Activated naive CD8-positive, alpha-beta T cell treated with anti-CD3 and anti-CD28 coated beads for 36 hours (primary cell): ENCODE results near the gene MIX23. TPM values are rescaled to one million over a fixed set of nuclear protein-coding genes. Genes with fewer than 3 reads are reported as not detected.
A peak's percentile ranks its signal among the peaks of the same experiment; 100 is the strongest.

Source experiments
- DNase-seq: peaks from one replicate; pipeline ENCODE4 v3.0.0; 2021
- H3K27ac Mint-ChIP-seq: one replicate; pipeline ENCODE4 v1.8.0; 2022; ENCODE audit warnings: mild to moderate bottlenecking, moderate library complexity, mixed read lengths
- H3K27me3 Mint-ChIP-seq: one replicate; pipeline ENCODE4 v1.8.0; 2022; ENCODE audit warnings: mild to moderate bottlenecking, mixed read lengths
- H3K36me3 Mint-ChIP-seq: one replicate; pipeline ENCODE4 v1.8.0; 2021; ENCODE audit warnings: mild to moderate bottlenecking, mixed read lengths
- H3K4me1 Mint-ChIP-seq: one replicate; pipeline ENCODE4 v1.8.0; 2021; ENCODE audit warnings: mixed read lengths
- H3K4me3 Mint-ChIP-seq: one replicate; pipeline ENCODE4 v1.8.0; 2022; ENCODE audit warnings: mild to moderate bottlenecking, moderate library complexity, mixed read lengths
- H3K9me3 Mint-ChIP-seq: one replicate; pipeline ENCODE4 v1.8.0; 2022; ENCODE audit warnings: mixed read lengths
- total RNA-seq, 2 experiments: library from RNA; stranded (reverse); gene quantifications; one replicate each; pipeline ENCODE4 v1.2.3, GENCODE V29; 2021

Gene MIX23
- total RNA-seq, 2 experiments from 2014 or later: 170 to 210 TPM

DNA sequence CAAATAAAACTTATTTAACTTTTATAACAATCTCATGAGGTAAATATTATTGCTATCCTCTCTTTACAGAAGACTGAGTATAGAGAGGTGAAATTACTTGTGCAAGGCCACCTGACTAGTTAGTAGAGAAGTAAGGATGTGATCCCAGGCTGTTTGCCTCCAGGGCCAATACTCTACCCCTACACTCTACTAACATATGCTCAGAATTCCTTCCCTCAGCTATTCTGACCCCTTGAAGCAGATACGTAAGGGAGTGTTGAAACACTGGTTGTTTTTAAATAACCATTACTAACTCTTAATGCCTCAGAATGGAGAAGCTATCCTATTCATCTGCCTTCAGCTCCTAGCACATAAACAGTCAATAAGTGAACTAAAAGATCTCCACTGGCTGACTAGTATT, 33.9 kb downstream of the MIX23 start:
- DNase-seq: no peak
- Mint-ChIP-seq H3K27me3 (peaks cover 5% of the 10 kb centered on the region), H3K4me3 (no peak overlapping the region), H3K27ac (no peak overlapping the region), H3K9me3 (peaks cover 3% of the 10 kb centered on the region), H3K4me1 (no peaks in the 10 kb centered on the region), H3K36me3 (no peaks in the 10 kb centered on the region)

DNA sequence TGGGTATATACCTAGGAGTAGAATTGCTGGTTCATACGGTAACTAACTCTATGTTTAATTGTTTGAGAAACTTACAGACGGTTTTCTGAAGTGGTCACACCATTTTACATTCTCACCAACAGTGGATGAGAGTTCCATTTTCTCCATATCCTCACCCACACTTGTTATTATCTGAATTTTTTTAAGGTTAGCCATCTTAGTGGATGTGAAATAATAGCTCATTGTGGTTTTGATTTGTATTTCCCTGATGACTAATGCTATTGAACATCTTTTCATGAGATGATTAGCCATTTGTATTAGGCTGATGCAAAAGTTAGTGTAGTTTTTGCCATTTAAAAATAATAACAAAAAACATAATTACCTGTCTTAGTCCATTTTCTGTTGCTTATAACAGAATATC, 39.4 kb downstream of the MIX23 start:
- Mint-ChIP-seq H3K27ac (no peak overlapping the region), H3K36me3 (no peaks in the 10 kb centered on the region), H3K4me1 (no peaks in the 10 kb centered on the region), H3K9me3 (peaks cover 3% of the 10 kb centered on the region), H3K4me3 (no peak overlapping the region), H3K27me3 (peaks cover 9% of the 10 kb centered on the region)
- DNase-seq: no peak

DNA sequence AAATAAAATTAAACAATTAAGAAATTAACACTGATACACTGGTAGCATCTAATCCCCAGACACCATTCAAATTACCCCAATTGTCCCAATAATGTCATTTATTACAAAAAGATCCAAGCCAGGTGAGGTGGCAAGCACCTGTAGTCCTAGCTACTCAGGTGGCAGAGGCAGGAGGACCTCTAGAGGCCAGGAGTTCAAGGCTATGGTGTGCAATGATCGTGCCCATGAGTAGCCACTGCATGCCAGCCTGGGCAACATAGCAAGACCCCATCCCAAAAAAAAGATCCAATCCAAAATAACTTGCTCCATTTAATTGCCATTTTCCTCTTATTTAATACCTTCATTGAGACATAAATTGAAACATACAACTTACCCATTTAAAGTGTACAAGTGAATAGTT, 40.2 kb downstream of the MIX23 start:
- Mint-ChIP-seq H3K9me3 (peaks cover 3% of the 10 kb centered on the region), H3K4me1 (no peaks in the 10 kb centered on the region), H3K27me3 (peaks cover 5% of the 10 kb centered on the region), H3K27ac (no peak overlapping the region), H3K36me3 (no peaks in the 10 kb centered on the region), H3K4me3 (no peak overlapping the region)
- no peak for DNase-seq

DNA sequence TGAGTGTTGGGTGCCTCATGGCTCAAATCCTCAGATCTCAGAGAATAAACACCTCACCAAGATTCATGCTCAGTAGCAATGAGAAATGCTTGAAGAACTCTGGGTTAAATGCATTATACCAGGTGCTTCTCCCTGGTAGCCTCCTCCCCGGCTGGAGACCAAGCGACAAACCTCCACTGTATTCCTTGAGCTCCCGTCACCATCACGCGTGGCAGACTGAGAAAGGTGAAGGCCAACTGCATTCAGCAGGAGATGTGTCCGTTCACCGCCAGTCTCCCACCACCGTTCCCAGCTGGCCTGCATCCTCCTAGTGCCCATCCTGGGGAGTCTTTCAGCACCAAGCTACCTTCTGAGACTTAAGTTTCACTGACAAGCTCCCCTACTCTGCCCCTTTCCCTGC, 50.5 kb downstream of the MIX23 start:
- H3K9me3 Mint-ChIP-seq: no peaks in the 10 kb centered on the region
- no peak overlapping the region for H3K27ac Mint-ChIP-seq
- no peaks in the 10 kb centered on the region for H3K36me3 Mint-ChIP-seq

DNA sequence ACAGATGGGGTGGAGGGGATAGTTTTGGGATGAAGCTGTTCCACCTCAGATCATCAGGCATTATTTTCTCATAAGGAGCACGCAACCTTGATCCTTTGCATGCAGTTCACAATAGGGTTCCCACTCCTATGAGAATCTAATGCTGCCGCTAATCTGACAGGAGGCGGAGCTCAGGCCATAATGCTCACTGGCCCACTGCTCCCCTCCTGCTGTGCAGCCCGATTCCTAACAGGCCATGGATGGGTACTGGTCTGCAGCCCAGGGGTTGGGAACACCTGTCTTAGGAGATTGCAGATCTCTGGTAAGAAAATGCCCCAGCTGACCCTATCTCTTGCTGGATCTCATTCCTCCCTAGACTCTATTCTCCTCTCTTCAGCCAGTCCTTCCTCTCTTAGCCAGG, 51.1 kb downstream of the MIX23 start:
- Mint-ChIP-seq H3K27me3 (peaks cover 4% of the 10 kb centered on the region), H3K4me1 (no peaks in the 10 kb centered on the region), H3K4me3 (no peak overlapping the region), H3K27ac (no peak overlapping the region), H3K9me3 (no peaks in the 10 kb centered on the region), H3K36me3 (no peaks in the 10 kb centered on the region)
- DNase-seq: no peak

More for the DNA sequence above, 50.5 kb downstream of the MIX23 start:
- Mint-ChIP-seq H3K27me3 (peaks cover 4% of the 10 kb centered on the region), H3K4me3 (no peak overlapping the region), H3K4me1 (no peaks in the 10 kb centered on the region)
- DNase-seq: no peak

DNA sequence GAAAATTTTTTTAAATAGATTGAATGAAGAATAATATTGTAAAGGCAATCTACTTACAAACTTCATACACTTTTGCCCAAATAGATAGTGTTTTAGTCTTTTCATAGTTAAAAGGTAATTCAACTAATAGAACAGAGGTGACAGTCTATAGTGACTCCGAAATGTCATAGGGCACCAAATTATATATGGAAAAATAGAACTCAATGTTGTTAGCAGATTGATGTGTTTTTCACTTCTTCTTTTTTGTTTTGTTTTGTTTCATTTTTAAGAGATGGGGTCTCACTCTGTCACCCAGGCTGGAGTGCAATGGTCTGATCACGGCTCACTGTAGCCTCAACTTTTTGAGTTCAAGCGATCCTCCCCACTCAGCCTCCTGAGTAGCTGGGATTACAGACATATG, 57.3 kb downstream of the MIX23 start:
- Mint-ChIP-seq H3K4me3 (no peak overlapping the region), H3K9me3 (no peaks in the 10 kb centered on the region), H3K27ac (no peak overlapping the region), H3K27me3 (peaks cover 8% of the 10 kb centered on the region), H3K4me1 (peaks cover 22% of the 10 kb centered on the region), H3K36me3 (no peaks in the 10 kb centered on the region)
- no peak for DNase-seq

DNA sequence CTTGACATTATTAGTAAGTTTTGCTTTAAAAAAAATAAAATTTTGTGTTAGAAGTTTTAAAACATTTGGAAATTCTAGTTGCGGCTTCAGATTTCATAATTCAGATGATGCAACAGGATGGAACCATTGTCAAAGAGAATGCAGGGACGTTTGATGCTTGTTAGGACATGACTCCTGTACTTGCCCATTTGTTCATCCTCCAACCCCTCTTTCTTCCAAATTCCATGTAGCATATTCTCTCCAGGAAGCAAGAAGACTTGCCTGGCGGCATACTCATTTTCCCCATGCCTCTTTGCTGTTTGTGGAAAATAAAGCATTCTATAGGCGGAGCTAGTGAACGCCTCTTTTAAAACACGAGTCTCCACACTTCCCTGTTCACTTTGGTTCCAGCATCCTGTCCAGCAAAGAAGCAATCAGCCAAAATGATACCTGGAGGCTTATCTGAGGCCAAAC, 58.1 kb downstream of the MIX23 start, which contains the start of gene CSTA:
TSS of gene CSTA (plus strand) at position 378 of the 453 bp plus-strand sequence. CDS start at position 423, 45 bp downstream.
- no peaks in the 10 kb centered on the region for H3K36me3 Mint-ChIP-seq
- H3K9me3 Mint-ChIP-seq: peaks cover 6% of the 10 kb centered on the region
- H3K4me3 Mint-ChIP-seq: no peak within 1 kb of the TSS
- peaks cover 22% of the 10 kb centered on the region for H3K4me1 Mint-ChIP-seq
- H3K27ac Mint-ChIP-seq: no peak within 1 kb of the TSS
- DNase-seq: no peak
- peaks cover 8% of the 10 kb centered on the region for H3K27me3 Mint-ChIP-seq

DNA sequence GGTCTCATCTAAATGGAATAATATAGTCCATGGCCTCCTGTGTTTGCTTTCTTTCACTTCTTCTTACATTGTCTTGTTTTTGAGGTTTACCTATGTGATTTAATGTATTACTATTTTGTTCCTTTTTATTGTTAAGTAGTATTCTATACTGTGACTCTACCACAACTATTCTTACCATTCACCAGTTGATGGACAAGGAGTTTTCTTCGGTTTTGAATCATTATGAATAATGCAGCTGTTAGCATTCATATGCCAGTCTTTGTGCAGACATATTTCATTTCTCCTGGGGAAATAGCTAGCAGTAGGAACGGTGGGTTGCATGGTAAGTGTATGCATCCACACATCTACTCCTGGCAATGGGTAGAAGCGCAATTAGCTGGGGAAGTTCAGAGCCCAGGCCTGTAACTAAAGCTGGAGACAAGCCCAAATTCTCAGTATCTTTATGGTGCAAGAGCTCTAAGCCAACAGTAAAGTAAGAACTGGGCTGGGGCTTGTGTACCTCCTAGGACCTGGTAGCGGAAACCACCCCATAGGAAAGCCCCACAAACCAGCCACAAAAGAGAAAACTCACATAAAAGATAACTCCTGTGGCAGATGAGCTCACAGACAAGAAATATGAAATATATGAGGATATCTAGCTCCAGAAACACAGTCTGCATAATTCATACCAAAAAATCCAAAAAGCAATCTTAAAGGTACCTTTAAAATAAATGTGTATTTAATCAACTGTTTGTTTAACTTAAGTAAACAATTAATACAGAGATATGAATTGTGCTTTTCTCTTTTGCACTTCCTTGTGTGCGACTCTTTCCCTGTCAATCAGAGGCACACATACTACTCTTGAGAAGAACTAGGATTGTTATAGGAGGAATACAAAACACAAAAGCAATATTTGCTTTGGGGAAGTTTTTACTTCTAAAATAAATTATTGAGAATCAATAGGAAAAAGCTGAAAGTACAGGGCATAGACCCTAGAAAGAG, 60.6 kb downstream of the MIX23 start:
- Mint-ChIP-seq H3K4me1 (peaks cover 22% of the 10 kb centered on the region), H3K27ac (peak overlapping the region; percentile 9), H3K9me3 (peaks cover 14% of the 10 kb centered on the region), H3K27me3 (peaks cover 8% of the 10 kb centered on the region), H3K4me3 (no peak overlapping the region), H3K36me3 (peaks cover 4% of the 10 kb centered on the region)
- DNase-seq: peak; percentile 30

DNA sequence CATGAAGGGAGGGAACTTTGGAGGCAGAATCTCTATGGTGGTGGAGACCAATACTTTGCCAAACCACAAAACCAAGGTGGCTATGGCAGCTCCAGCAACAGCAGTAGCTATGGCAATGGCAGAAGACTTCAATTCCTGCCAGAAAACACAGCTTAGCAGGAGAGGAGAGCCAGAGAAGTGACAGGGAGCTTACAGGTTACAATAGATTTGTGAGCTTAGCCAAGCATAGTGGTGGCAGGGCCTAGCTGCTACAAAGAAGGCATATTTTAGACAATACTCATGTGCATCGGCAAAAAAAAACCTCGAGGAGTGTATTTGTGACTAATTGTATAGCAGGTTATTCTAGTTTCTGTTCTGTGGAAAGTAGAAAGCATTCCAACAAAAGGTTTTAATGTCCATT, 64.4 kb downstream of the MIX23 start:
- H3K9me3 Mint-ChIP-seq: peaks cover 14% of the 10 kb centered on the region
- no peaks in the 10 kb centered on the region for H3K27me3 Mint-ChIP-seq
- peaks cover 17% of the 10 kb centered on the region for H3K4me1 Mint-ChIP-seq
- no peak for DNase-seq
- peaks cover 4% of the 10 kb centered on the region for H3K36me3 Mint-ChIP-seq
- H3K4me3 Mint-ChIP-seq: no peak overlapping the region
- H3K27ac Mint-ChIP-seq: no peak overlapping the region

DNA sequence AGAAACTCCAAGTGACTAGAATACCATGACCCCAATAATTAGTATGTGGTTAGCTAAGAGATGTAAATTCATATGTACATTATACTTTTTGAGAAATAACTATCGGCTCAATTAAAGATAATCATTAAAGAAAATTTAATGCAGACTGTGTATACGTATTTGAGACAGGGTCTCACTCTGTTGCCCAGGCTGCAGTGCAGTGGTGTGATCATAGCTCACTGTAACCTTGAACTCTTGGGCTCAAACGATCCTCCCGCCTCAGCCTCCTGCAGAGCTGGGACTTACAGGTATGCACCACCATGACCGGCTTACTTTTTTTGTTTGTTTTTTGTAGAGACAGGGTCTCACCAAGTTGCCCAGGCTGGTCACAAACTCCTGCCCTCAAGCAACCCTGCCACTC, 66.7 kb downstream of the MIX23 start:
- H3K4me1 Mint-ChIP-seq: peaks cover 9% of the 10 kb centered on the region
- peaks cover 4% of the 10 kb centered on the region for H3K36me3 Mint-ChIP-seq
- no peaks in the 10 kb centered on the region for H3K27me3 Mint-ChIP-seq
- DNase-seq: no peak
- no peak overlapping the region for H3K27ac Mint-ChIP-seq
- H3K4me3 Mint-ChIP-seq: no peak overlapping the region
- peaks cover 14% of the 10 kb centered on the region for H3K9me3 Mint-ChIP-seq

DNA sequence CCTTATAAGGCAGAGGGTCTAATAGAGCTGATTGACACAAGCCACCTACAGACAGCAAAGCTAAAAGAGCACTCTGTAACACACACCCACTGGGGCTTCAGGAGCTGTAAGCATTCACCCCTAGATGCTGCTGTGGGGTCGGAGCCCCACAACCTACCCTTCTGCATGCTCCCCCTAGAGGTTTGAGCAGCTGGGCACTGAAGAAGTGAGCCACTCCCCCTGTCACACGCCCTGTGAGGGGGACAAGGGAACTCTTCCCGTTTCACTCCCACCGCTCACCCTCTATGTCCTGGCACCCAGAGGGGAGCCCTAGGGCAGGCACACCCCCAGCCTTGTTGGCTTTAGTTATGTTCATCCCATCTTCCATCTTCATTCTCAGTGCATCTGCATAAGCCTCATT, 67.4 kb downstream of the MIX23 start:
- Mint-ChIP-seq H3K9me3 (peaks cover 14% of the 10 kb centered on the region), H3K4me3 (no peak overlapping the region), H3K4me1 (peaks cover 5% of the 10 kb centered on the region), H3K36me3 (peaks cover 4% of the 10 kb centered on the region), H3K27me3 (no peaks in the 10 kb centered on the region), H3K27ac (no peak overlapping the region)
- DNase-seq: no peak

DNA sequence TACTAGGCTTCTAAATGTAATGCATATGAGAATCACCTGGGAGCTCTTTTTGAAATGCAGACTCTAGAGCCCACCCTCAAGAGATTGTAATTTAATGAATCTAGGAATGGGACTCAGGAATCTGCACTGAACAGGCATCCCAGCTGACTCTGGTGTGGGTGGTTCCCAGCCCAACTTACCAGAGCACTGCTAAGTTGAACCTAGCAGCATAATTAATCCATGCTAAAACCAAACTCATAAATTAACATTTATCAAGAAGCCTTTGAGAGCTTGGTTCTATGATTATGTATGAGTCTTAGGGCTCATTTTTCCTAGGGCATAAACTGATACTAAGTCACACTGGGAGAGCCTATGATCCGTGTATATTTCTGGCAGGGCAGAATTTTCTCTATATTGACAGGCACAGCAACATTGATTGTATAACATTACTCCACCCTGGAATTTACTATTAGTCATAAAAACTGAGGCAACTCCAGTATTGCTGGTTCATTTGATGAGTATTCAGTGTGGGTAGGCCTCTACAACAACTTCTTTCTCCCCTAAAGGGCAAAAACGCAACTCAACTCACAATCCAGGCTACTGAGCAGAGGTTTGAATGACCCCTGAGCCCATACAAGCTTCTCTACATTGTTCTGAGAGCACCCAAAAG, 68.7 kb downstream of the MIX23 start:
- H3K4me3 Mint-ChIP-seq: no peak overlapping the region
- H3K27ac Mint-ChIP-seq: no peak overlapping the region
- no peak for DNase-seq
- peaks cover 5% of the 10 kb centered on the region for H3K9me3 Mint-ChIP-seq
- H3K4me1 Mint-ChIP-seq: peaks cover 5% of the 10 kb centered on the region
- H3K27me3 Mint-ChIP-seq: no peaks in the 10 kb centered on the region
- peaks cover 2% of the 10 kb centered on the region for H3K36me3 Mint-ChIP-seq

DNA sequence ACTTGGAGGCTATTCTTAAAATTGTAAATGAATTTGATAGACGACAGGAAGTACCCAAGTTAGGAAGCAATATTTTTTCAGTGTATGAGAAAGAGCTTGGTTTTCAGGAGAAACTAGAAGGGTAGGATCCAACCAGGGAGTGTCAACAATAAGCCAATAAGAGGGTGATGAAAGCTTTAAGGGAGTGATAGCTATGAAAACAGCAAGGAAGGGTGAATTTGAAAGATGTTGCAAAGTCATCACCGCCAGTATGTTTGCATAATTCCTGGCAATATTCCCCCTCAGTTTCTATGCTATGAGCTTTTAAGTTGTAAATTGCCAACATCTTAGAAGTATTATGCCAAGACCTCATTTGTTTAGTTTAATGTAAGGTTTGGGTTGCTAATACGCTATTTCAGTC, 69.8 kb downstream of the MIX23 start:
- H3K27ac Mint-ChIP-seq: no peak overlapping the region
- no peak overlapping the region for H3K4me3 Mint-ChIP-seq
- H3K36me3 Mint-ChIP-seq: peaks cover under 1% of the 10 kb centered on the region

DNA sequence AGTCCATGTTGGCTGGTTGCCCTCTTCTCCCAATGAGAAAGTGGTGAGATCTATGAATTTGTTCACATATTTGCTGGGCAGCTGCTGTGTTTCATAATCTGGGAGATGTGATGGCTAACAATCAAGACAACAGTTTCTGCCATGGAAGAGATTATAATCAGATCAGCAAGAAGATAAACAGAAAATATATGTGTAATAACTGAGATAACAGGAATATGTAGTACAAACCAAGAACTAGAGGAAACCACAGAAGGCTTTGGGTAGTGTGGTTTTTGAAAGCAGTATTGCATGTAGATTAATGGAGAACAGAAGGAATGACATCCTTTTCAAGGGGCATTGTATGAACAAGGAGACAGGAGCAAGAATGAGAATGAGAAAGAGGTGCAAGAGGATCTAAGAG, 70.2 kb downstream of the MIX23 start:
- no peaks in the 10 kb centered on the region for H3K36me3 Mint-ChIP-seq
- H3K9me3 Mint-ChIP-seq: no peaks in the 10 kb centered on the region
- DNase-seq: no peak
- no peaks in the 10 kb centered on the region for H3K27me3 Mint-ChIP-seq
- peaks cover 5% of the 10 kb centered on the region for H3K4me1 Mint-ChIP-seq
- H3K27ac Mint-ChIP-seq: no peak overlapping the region
- H3K4me3 Mint-ChIP-seq: no peak overlapping the region

More for the DNA sequence above, 69.8 kb downstream of the MIX23 start:
- Mint-ChIP-seq H3K27me3 (no peaks in the 10 kb centered on the region), H3K9me3 (no peaks in the 10 kb centered on the region), H3K4me1 (peaks cover 5% of the 10 kb centered on the region)
- DNase-seq: no peak

DNA sequence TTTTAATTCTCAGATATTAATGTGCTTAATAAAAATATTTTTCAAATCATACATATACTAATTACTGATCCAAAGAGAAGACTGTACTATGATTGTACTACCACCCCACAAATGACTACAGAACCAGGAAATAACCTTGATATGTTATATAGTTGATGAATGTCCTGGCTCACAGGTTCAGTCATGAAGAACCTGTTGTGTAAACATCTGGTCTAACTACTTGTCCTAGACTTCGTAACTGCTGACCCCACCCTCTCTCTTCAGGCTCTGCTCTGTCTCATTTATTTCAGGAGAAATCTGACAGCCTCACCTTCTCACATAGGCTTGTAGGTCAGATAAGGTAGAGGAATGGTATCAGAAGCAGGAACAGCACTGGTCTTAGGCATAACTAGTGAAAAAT, 72.7 kb downstream of the MIX23 start:
- Mint-ChIP-seq H3K9me3 (no peaks in the 10 kb centered on the region), H3K4me1 (peaks cover 7% of the 10 kb centered on the region), H3K4me3 (no peak overlapping the region), H3K27ac (no peak overlapping the region), H3K27me3 (no peaks in the 10 kb centered on the region), H3K36me3 (no peaks in the 10 kb centered on the region)
- DNase-seq: no peak
